Tibial artery (tissue), 4 donors: ENCODE data around the gene SELP.

Experiments used
- DNase-seq, 2 donors: peaks; one replicate each; pipeline ENCODE4 v3.0.0-alpha.2; 2019
- H3K27ac ChIP-seq, 2 donors: fragments of 200-600 bp; sonication (generic) in 1 of 2; 1 replicate in 1 of 2; 2 replicates in 1 of 2; pipeline ENCODE4 v1.5.1; 2018 to 2019; ENCODE audit warnings: mild to moderate bottlenecking in 1 of 2
- H3K27me3 ChIP-seq, 2 donors: fragments of 200-600 bp; sonication (generic) in 1 of 2; one replicate each; pipeline versions ENCODE4 v1.5.1 to v1.6.0; 2016 to 2019
- H3K36me3 ChIP-seq, 3 donors: fragments of 200-600 bp; sonication (generic) in 2 of 3; one replicate each; pipeline ENCODE4 v1.5.1; 2016 to 2019; ENCODE audit warnings: mild to moderate bottlenecking in 2 of 3
- H3K4me1 ChIP-seq, 4 donors: fragments of 200-600 bp; sonication (generic) in 2 of 4; 1 replicate in 3 of 4; 2 replicates in 1 of 4; pipeline ENCODE4 v1.5.1; 2016 to 2019
- H3K4me3 ChIP-seq, 2 donors: fragments of 200-600 bp; sonication (generic) in 1 of 2; 1 replicate in 1 of 2; 2 replicates in 1 of 2; pipeline ENCODE4 v1.5.1; 2018 to 2019; ENCODE audit warnings: mild to moderate bottlenecking in 2 of 2
- H3K9me3 ChIP-seq, 3 donors: fragments of 200-600 bp; sonication (generic) in 1 of 3; one replicate each; pipeline ENCODE4 v1.5.1; 2016 to 2019
- CTCF ChIP-seq, 2 experiments: fragments of 200-600 bp in 1 of 2; fragments of 450-650 bp in 1 of 2; IDR thresholded peaks; one replicate each; pipeline ENCODE4 v1.5.1; 2017 to 2019; ENCODE audit warnings: antibody characterized with exemption in 2 of 2, mild to moderate bottlenecking in 1 of 2, moderate library complexity in 1 of 2
- intact Hi-C: fragments of 100-400 bp; cut with DNase I; formaldehyde crosslinking; loops from one replicate; pipeline ENCODE4 v1.15.0; 2023; ENCODE audit warnings: low total_unique reads

SELP gene

GRCh38 chr1:169644297-169644696 is 14.4 kb upstream of the SELP start:
- DNase-seq: no peak
- intact Hi-C loops: no loop called here

DNA sequence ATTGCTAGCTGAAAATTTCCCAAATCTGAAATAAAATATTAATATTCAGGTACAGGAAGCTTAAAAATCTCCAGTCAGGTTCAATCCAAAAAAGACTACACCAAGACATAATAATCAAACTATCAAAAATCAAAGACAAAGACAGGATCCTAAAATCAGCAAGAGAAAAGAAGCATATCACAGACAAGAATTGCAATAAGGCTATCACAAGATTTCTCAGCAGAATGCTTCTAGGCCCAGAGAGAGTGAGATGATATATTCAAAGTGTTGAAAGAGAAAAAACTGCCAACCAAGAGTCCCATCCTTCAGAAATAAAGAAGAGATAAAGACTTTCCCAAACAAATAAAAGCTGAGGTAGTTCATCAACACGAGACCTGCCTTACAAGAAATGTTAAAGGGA is 5.0 kb upstream of the SELP start:
- no peak for TF ChIP-seq CTCF (IDR thresholded peaks at IDR 0.05)
- no peaks in the 10 kb centered on the region for H3K27me3 ChIP-seq
- peaks cover 6 to 29% (median 23%) of the 10 kb centered on the region in 3 donors for H3K9me3 ChIP-seq
- H3K4me1 ChIP-seq: no peaks in the 10 kb centered on the region
- no peak overlapping the region for H3K27ac ChIP-seq
- intact Hi-C loops: no loop called here
- H3K4me3 ChIP-seq: no peak overlapping the region
- no peak for DNase-seq
- H3K36me3 ChIP-seq: no peaks in the 10 kb centered on the region

More at GRCh38 chr1:169644297-169644696, 14.4 kb upstream of the SELP start:
- Histone ChIP-seq H3K4me3 (no peak overlapping the region), H3K9me3 (no peaks in the 10 kb centered on the region), H3K36me3 (no peaks in the 10 kb centered on the region), H3K27me3 (no peaks in the 10 kb centered on the region), H3K27ac (no peak overlapping the region), H3K4me1 (no peaks in the 10 kb centered on the region)
- no peak for TF ChIP-seq CTCF (IDR thresholded peaks at IDR 0.05)

DNA sequence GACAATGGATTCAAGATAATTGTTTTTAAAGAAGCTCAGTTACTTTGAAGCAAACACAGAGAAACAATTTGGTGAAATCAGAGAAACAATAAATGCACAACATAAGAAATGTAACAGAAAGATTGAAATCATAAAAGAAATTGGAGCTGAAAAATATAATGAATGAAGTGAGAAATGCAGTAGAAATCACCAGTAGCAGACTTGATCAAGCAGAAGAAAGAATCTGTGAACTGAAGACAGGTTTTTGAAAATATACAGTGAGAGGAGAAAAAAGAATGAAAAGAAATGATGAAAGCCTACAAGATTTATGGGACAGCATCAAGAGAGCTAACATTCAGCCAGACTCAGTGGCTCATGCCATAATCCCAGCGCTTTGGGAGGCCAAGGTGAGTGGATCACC is 4.2 kb upstream of the SELP start:
- no peak for DNase-seq
- H3K27ac ChIP-seq: no peak overlapping the region
- no peaks in the 10 kb centered on the region for H3K4me1 ChIP-seq
- no peaks in the 10 kb centered on the region for H3K36me3 ChIP-seq
- no peak overlapping the region for H3K4me3 ChIP-seq
- H3K9me3 ChIP-seq: peaks cover 6 to 29% (median 23%) of the 10 kb centered on the region in 3 donors
- H3K27me3 ChIP-seq: no peaks in the 10 kb centered on the region
- TF ChIP-seq CTCF (IDR thresholded peaks at IDR 0.05): no peak
- intact Hi-C loops: no loop called here

DNA sequence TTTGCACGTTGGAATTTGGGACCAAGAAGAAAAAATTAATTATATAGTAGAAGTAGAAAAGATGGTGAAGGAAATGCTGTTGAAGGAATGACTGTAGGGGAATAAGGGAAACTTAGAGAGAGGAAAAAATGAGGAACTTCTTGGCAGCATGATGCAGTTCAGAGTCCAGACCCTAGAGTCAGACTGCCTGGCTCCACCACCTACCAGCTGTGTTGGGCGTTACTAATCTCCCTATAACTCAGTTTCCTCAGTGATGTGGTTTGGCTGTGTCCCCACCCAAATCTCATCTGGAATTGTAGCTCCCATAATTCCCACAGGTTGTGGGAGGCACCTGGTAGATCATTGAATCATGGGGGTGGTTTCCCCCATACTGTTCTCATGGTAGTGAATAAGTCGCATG is 1.3 kb upstream of the SELP start:
- peaks cover 6 to 25% (median 19%) of the 10 kb centered on the region in 3 donors for H3K9me3 ChIP-seq
- no peak overlapping the region for H3K27ac ChIP-seq
- H3K4me1 ChIP-seq: no peaks in the 10 kb centered on the region
- no peak overlapping the region for H3K4me3 ChIP-seq
- no peak for DNase-seq
- no peaks in the 10 kb centered on the region for H3K36me3 ChIP-seq
- intact Hi-C loops: no loop called here
- no peak for TF ChIP-seq CTCF (IDR thresholded peaks at IDR 0.05)
- no peaks in the 10 kb centered on the region for H3K27me3 ChIP-seq

GRCh38 chr1:169624912-169625311 is 5.0 kb downstream of the SELP start:
- Histone ChIP-seq H3K4me3 (no peak overlapping the region), H3K4me1 (no peaks in the 10 kb centered on the region), H3K36me3 (no peaks in the 10 kb centered on the region), H3K27me3 (no peaks in the 10 kb centered on the region), H3K9me3 (no peaks in the 10 kb centered on the region), H3K27ac (no peak overlapping the region)
- intact Hi-C loops: no loop called here
- TF ChIP-seq CTCF (IDR thresholded peaks at IDR 0.05): no peak
- no peak for DNase-seq

DNA sequence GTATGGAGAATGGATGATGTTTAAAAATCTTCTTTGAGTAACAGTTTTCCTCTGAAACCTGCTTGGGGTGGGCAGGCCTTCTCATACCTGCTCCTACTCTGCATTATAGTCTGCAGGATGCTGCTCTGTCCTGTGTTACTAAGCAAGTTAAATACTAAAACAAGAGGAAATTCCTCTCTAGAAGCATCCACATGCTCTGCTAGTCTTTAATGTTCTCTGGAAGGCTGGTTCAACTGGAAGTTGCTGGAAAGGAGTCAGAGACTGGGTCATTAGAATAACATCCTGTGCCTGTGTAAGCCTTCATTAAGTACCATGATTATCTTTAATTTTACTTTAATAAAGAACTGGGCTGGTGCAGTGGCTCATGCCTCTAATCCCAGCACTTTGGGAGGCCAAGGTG is 5.8 kb downstream of the SELP start:
- Histone ChIP-seq H3K4me1 (no peaks in the 10 kb centered on the region), H3K9me3 (no peaks in the 10 kb centered on the region), H3K27ac (no peak overlapping the region), H3K27me3 (no peaks in the 10 kb centered on the region), H3K36me3 (no peaks in the 10 kb centered on the region), H3K4me3 (no peak overlapping the region)
- DNase-seq: no peak
- TF ChIP-seq CTCF (IDR thresholded peaks at IDR 0.05): no peak
- intact Hi-C loops: no loop called here
